WI38 (cell line): ENCODE results near the gene BAIAP3.
A peak's percentile ranks its signal among the peaks of the same experiment; 100 is the strongest.

Experiments used
- H3K4me3 ChIP-seq: 2 replicates; pipeline ENCODE4 v1.5.1; 2011; ENCODE audit warnings: low read depth, mild to moderate bottlenecking, control low read depth, low read length
- CTCF ChIP-seq: IDR thresholded peaks from 2 replicates; pipeline ENCODE4 v1.5.1; 2012; ENCODE audit warnings: low read depth, mild to moderate bottlenecking, control low read depth, low read length

The BAIAP3 gene

GRCh38 chr16:1332618-1333148, 762 bp upstream of the BAIAP3 start:
- peak overlapping the region; percentile 35; the same call in 1 of the 2 replicates for H3K4me3 ChIP-seq

GRCh38 chr16:1333854-1334700, 632 bp downstream of the BAIAP3 start:
- TF ChIP-seq CTCF = no peak
- peak overlapping the region; percentile 27; the same call in 1 of the 2 replicates for H3K4me3 ChIP-seq

More at GRCh38 chr16:1332618-1333148, 762 bp upstream of the BAIAP3 start:
- TF ChIP-seq CTCF = no peak

- H3K4me3 ChIP-seq = no peak overlapping the region
- no peak for TF ChIP-seq CTCF
These were observed 1.3 kb downstream of the BAIAP3 start for GRCh38 chr16:1334739-1335138.

GRCh38 chr16:1335211-1335971, 1.9 kb downstream of the BAIAP3 start:
- no peak overlapping the region for H3K4me3 ChIP-seq
- no peak for TF ChIP-seq CTCF

- no peak overlapping the region for H3K4me3 ChIP-seq
- TF ChIP-seq CTCF = no peak
These were observed 2.6 kb downstream of the BAIAP3 start for GRCh38 chr16:1335996-1336395.

- H3K4me3 ChIP-seq = no peak overlapping the region
- TF ChIP-seq CTCF = no peak
These were observed 3.2 kb downstream of the BAIAP3 start for GRCh38 chr16:1336619-1337018.

GRCh38 chr16:1337486-1337885, 4.0 kb downstream of the BAIAP3 start:
- H3K4me3 ChIP-seq = no peak overlapping the region
- TF ChIP-seq CTCF = no peak
